ENCODE results near the gene GPR37. TPM values are rescaled to one million over a fixed set of nuclear protein-coding genes. Genes with fewer than 3 reads are reported as not detected.

Gene GPR37
- total RNA-seq, 1 donor from 2014 or later, result 9.8 TPM

DNA sequence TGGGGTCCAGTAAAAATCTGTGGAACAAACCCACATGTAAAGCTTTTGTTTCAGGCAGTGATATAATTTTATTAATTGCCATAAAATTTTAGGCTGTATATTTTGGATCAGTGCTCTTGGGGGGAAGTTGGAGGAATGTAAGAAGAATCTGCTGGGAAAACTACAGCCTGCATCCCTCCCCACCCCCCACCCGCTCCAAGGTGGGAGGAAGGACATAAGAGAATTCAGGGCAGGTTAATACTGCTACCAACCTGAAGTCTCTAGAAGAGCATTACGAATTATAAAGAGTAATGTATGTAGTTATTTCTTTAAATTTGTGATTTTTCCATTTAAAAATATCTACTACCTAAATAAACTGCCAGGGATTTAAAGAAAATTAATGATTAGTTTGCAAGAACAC, 47.2 kb upstream of the GPR37 start:
- Histone ChIP-seq H3K27me3 (ENCODE audit: insufficient read depth, low read length) (no peaks in the 10 kb centered on the region), H3K27ac (ENCODE audit: low read depth, low read length) (no peak overlapping the region), H4K20me1 (ENCODE audit: insufficient read depth, low read length) (no peaks in the 10 kb centered on the region), H3K9ac (ENCODE audit: low read length) (no peak overlapping the region), H3K79me2 (ENCODE audit: insufficient read depth, low read length) (no peaks in the 10 kb centered on the region), H3K4me2 (ENCODE audit: low read length) (no peak overlapping the region), H3K4me3 (ENCODE audit: insufficient read depth, low read depth, low read length) (no peak overlapping the region), H3K36me3 (ENCODE audit: insufficient read depth, low read length) (no peaks in the 10 kb centered on the region), H2AFZ (ENCODE audit: low read depth, low read length) (no peak overlapping the region), H3K9me3 (ENCODE audit: insufficient read depth, low read depth, low read length) (no peaks in the 10 kb centered on the region), H3K4me1 (ENCODE audit: insufficient read depth, low read length) (no peaks in the 10 kb centered on the region)
- DNase-seq (ENCODE audit: low read depth) (no peak), FAIRE-seq (no peak)
- no peak overlapping the region for H3K27ac Mint-ChIP-seq (ENCODE audit: unreplicated experiment)
- no peaks in the 10 kb centered on the region for H3K4me1 Mint-ChIP-seq (ENCODE audit: low read depth, unreplicated experiment)
- H3K4me3 Mint-ChIP-seq (ENCODE audit: unreplicated experiment), result no peak overlapping the region
- TF ChIP-seq, protein P1, sequence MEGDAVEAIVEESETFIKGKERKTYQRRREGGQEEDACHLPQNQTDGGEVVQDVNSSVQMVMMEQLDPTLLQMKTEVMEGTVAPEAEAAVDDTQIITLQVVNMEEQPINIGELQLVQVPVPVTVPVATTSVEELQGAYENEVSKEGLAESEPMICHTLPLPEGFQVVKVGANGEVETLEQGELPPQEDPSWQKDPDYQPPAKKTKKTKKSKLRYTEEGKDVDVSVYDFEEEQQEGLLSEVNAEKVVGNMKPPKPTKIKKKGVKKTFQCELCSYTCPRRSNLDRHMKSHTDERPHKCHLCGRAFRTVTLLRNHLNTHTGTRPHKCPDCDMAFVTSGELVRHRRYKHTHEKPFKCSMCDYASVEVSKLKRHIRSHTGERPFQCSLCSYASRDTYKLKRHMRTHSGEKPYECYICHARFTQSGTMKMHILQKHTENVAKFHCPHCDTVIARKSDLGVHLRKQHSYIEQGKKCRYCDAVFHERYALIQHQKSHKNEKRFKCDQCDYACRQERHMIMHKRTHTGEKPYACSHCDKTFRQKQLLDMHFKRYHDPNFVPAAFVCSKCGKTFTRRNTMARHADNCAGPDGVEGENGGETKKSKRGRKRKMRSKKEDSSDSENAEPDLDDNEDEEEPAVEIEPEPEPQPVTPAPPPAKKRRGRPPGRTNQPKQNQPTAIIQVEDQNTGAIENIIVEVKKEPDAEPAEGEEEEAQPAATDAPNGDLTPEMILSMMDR (IDR thresholded peaks at IDR 0.05; ENCODE audit: insufficient read depth, low read depth, low read length), result no peak
- no peak for TF ChIP-seq EZH2 (IDR thresholded peaks at IDR 0.05; ENCODE audit: insufficient read depth, low read length)
- H3K27me3 Mint-ChIP-seq (ENCODE audit: low read depth, unreplicated experiment), result no peaks in the 10 kb centered on the region
- no peaks in the 10 kb centered on the region for H3K9me3 Mint-ChIP-seq (ENCODE audit: unreplicated experiment)
- no peaks in the 10 kb centered on the region for H3K36me3 Mint-ChIP-seq (ENCODE audit: low read depth, unreplicated experiment)

DNA sequence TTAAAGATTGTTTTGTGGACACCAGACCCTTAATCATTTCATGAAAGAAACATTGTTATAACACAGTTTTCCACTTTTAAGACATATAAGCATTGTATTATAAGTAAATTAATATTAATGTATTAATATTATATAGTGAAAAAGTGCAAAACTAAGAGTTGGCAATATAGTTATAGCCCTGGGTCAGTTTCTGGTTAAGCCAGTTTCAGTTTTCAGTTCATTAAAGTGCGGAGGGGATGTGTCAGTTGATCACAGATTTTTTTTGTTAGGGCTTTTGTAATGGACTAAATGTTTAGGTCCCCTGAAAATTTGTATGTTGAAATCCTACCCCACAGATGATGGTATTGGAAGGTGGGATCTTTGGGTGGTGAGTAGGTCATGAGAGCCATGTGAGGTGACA, 45.7 kb upstream of the GPR37 start:
- no peak for FAIRE-seq
- no peaks in the 10 kb centered on the region for H3K9me3 ChIP-seq (ENCODE audit: insufficient read depth, low read depth, low read length)
- no peaks in the 10 kb centered on the region for H3K4me1 Mint-ChIP-seq (ENCODE audit: low read depth, unreplicated experiment)

DNA sequence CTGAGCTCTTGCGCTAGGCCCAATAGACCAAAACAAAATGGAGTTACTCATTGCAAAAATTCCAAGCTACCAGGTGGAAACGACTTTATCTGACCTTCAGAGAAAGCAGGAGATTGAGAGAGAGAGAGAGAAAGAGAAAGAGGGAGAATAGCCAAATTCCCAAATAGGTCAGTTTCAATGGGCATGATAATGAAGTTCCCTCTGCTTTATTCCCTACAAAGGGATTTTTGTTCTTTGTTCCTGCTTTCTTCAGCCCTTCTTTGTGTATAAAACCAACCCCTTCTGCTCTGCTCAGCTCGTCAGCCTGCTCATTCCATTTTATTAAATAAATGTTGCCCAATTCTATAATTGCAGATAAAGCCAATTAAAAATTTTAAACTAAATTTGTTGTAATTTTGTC, 45.0 kb upstream of the GPR37 start:
- DNase-seq (ENCODE audit: low read depth) (no peak), FAIRE-seq (no peak)
- Mint-ChIP-seq H3K27me3 (ENCODE audit: low read depth, unreplicated experiment) (no peaks in the 10 kb centered on the region), H3K9me3 (ENCODE audit: unreplicated experiment) (no peaks in the 10 kb centered on the region), H3K4me1 (ENCODE audit: low read depth, unreplicated experiment) (no peaks in the 10 kb centered on the region), H3K27ac (ENCODE audit: unreplicated experiment) (no peak overlapping the region), H3K36me3 (ENCODE audit: low read depth, unreplicated experiment) (no peaks in the 10 kb centered on the region), H3K4me3 (ENCODE audit: unreplicated experiment) (no peak overlapping the region)
- Histone ChIP-seq H3K9me3 (ENCODE audit: insufficient read depth, low read depth, low read length) (no peaks in the 10 kb centered on the region), H3K4me1 (ENCODE audit: insufficient read depth, low read length) (no peaks in the 10 kb centered on the region), H3K4me2 (ENCODE audit: low read length) (no peak overlapping the region), H3K27ac (ENCODE audit: low read depth, low read length) (no peak overlapping the region), H3K36me3 (ENCODE audit: insufficient read depth, low read length) (no peaks in the 10 kb centered on the region), H3K27me3 (ENCODE audit: insufficient read depth, low read length) (no peaks in the 10 kb centered on the region), H2AFZ (ENCODE audit: low read depth, low read length) (no peak overlapping the region), H3K79me2 (ENCODE audit: insufficient read depth, low read length) (no peaks in the 10 kb centered on the region), H4K20me1 (ENCODE audit: insufficient read depth, low read length) (no peaks in the 10 kb centered on the region), H3K9ac (ENCODE audit: low read length) (no peak overlapping the region), H3K4me3 (ENCODE audit: insufficient read depth, low read depth, low read length) (no peak overlapping the region)
- no peak for TF ChIP-seq EZH2 (IDR thresholded peaks at IDR 0.05; ENCODE audit: insufficient read depth, low read length)
- TF ChIP-seq, protein P1 (IDR thresholded peaks at IDR 0.05; ENCODE audit: insufficient read depth, low read depth, low read length), result no peak

More for the DNA sequence above, 45.7 kb upstream of the GPR37 start:
- Histone ChIP-seq H3K36me3 (ENCODE audit: insufficient read depth, low read length) (no peaks in the 10 kb centered on the region), H2AFZ (ENCODE audit: low read depth, low read length) (no peak overlapping the region), H3K4me2 (ENCODE audit: low read length) (no peak overlapping the region), H3K4me1 (ENCODE audit: insufficient read depth, low read length) (no peaks in the 10 kb centered on the region), H3K79me2 (ENCODE audit: insufficient read depth, low read length) (no peaks in the 10 kb centered on the region), H3K27me3 (ENCODE audit: insufficient read depth, low read length) (no peaks in the 10 kb centered on the region), H3K4me3 (ENCODE audit: insufficient read depth, low read depth, low read length) (no peak overlapping the region), H4K20me1 (ENCODE audit: insufficient read depth, low read length) (no peaks in the 10 kb centered on the region), H3K27ac (ENCODE audit: low read depth, low read length) (no peak overlapping the region), H3K9ac (ENCODE audit: low read length) (no peak overlapping the region)
- Mint-ChIP-seq H3K27ac (ENCODE audit: unreplicated experiment) (no peak overlapping the region), H3K4me3 (ENCODE audit: unreplicated experiment) (no peak overlapping the region), H3K9me3 (ENCODE audit: unreplicated experiment) (no peaks in the 10 kb centered on the region), H3K36me3 (ENCODE audit: low read depth, unreplicated experiment) (no peaks in the 10 kb centered on the region), H3K27me3 (ENCODE audit: low read depth, unreplicated experiment) (no peaks in the 10 kb centered on the region)
- DNase-seq (ENCODE audit: low read depth), result no peak
- TF ChIP-seq, protein P1 (IDR thresholded peaks at IDR 0.05; ENCODE audit: insufficient read depth, low read depth, low read length), result no peak
- TF ChIP-seq EZH2 (IDR thresholded peaks at IDR 0.05; ENCODE audit: insufficient read depth, low read length), result no peak
